HG02759 (cell line): ENCODE results near the gene MAP4K5.

Experiments used
- ATAC-seq: cut with Tn5 transposase; IDR thresholded peaks from one replicate; pipeline ENCODE4 v1.9.1; 2021; ENCODE audit warnings: mild to moderate bottlenecking, moderate library complexity; ENCODE audit not compliant: unreplicated experiment

The MAP4K5 gene

GRCh38 chr14:50373959-50374358 lies 158.4 kb downstream of the MAP4K5 start:
- ATAC-seq = no peak

- ATAC-seq = no peak
These were observed 160.8 kb downstream of the MAP4K5 start for GRCh38 chr14:50371546-50371945.
